MM.1S (cell line): Measurements from ENCODE around the gene YWHAQ.

Experiments
- DNase-seq: peaks from one replicate; pipeline ENCODE4 v3.0.0-alpha.2; 2015
- H2AFZ ChIP-seq: fragments of 300-600 bp; sonication (generic); 2 replicates; pipeline ENCODE4 v1.6.0; 2016; ENCODE audit warnings: antibody characterized with exemption, low read length
- H3F3A ChIP-seq: fragments of 300-600 bp; sonication (generic); 2 replicates; pipeline ENCODE4 v1.6.1; 2016; ENCODE audit warnings: mild to moderate bottlenecking, antibody characterized with exemption, low read length, moderate library complexity, mixed read lengths; ENCODE audit not compliant: insufficient read depth
- H3K27ac ChIP-seq: fragments of 300-600 bp; sonication (generic); 2 replicates; pipeline ENCODE4 v1.5.1; 2016; ENCODE audit warnings: mild to moderate bottlenecking, low read length
- H3K27me3 ChIP-seq: fragments of 300-600 bp; sonication (generic); replicated peaks from 2 replicates; pipeline ENCODE4 v1.6.0; 2016; ENCODE audit warnings: low read length; ENCODE audit not compliant: insufficient read depth
- H3K36me3 ChIP-seq: fragments of 300-600 bp; sonication (generic); replicated peaks from 2 replicates; pipeline ENCODE4 v1.6.1; 2016; ENCODE audit warnings: mild to moderate bottlenecking, low read length, mixed read lengths; ENCODE audit not compliant: insufficient read depth
- H3K4me1 ChIP-seq: fragments of 300-600 bp; sonication (generic); 2 replicates; pipeline ENCODE4 v1.6.1; 2016; ENCODE audit warnings: low read length, mixed read lengths
- H3K4me2 ChIP-seq: fragments of 300-600 bp; sonication (generic); 2 replicates; pipeline ENCODE4 v1.6.0; 2016; ENCODE audit warnings: low read depth, low read length
- H3K4me3 ChIP-seq: fragments of 300-600 bp; sonication (generic); 2 replicates; pipeline ENCODE4 v1.5.1; 2016; ENCODE audit warnings: low read length, mixed read lengths
- H3K79me2 ChIP-seq: fragments of 300-600 bp; sonication (generic); 2 replicates; pipeline ENCODE4 v1.6.1; 2016; ENCODE audit warnings: mixed run types, low read length, mixed read lengths
- H3K9ac ChIP-seq: fragments of 300-600 bp; sonication (generic); 2 replicates; pipeline ENCODE4 v1.6.1; 2016; ENCODE audit warnings: low read length, mixed read lengths
- H3K9me2 ChIP-seq: fragments of 300-600 bp; sonication (generic); replicated peaks from 2 replicates; pipeline ENCODE4 v1.6.1; 2016; ENCODE audit warnings: mild to moderate bottlenecking, low read length, mixed read lengths; ENCODE audit not compliant: insufficient read depth
- H3K9me3 ChIP-seq: fragments of 300-600 bp; sonication (generic); replicated peaks from 2 replicates; pipeline ENCODE4 v1.6.1; 2016; ENCODE audit warnings: mild to moderate bottlenecking, low read length, mixed read lengths; ENCODE audit not compliant: insufficient read depth
- H4K20me1 ChIP-seq: fragments of 300-600 bp; sonication (generic); 2 replicates; pipeline ENCODE4 v1.6.1; 2016; ENCODE audit warnings: mild to moderate bottlenecking, low read length, moderate library complexity, mixed read lengths; ENCODE audit not compliant: insufficient read depth
- CTCF ChIP-seq: fragments of 300-600 bp; sonication (generic); IDR thresholded peaks from 2 replicates; pipeline ENCODE4 v1.5.1; 2016; ENCODE audit warnings: antibody characterized with exemption, low read length, mixed read lengths
- EZH2 ChIP-seq: fragments of 300-600 bp; sonication (generic); optimal IDR thresholded peaks from 2 replicates; pipeline ENCODE3; 2017; ENCODE audit warnings: low read depth, mild to moderate bottlenecking, antibody characterized with exemption, low read length, mixed read lengths
- EZH2phosphoT487 ChIP-seq: fragments of 300-600 bp; sonication (generic); IDR thresholded peaks from 2 replicates; pipeline ENCODE4 v1.6.1; 2018; ENCODE audit warnings: antibody characterized with exemption, low read length

Gene YWHAQ

DNA sequence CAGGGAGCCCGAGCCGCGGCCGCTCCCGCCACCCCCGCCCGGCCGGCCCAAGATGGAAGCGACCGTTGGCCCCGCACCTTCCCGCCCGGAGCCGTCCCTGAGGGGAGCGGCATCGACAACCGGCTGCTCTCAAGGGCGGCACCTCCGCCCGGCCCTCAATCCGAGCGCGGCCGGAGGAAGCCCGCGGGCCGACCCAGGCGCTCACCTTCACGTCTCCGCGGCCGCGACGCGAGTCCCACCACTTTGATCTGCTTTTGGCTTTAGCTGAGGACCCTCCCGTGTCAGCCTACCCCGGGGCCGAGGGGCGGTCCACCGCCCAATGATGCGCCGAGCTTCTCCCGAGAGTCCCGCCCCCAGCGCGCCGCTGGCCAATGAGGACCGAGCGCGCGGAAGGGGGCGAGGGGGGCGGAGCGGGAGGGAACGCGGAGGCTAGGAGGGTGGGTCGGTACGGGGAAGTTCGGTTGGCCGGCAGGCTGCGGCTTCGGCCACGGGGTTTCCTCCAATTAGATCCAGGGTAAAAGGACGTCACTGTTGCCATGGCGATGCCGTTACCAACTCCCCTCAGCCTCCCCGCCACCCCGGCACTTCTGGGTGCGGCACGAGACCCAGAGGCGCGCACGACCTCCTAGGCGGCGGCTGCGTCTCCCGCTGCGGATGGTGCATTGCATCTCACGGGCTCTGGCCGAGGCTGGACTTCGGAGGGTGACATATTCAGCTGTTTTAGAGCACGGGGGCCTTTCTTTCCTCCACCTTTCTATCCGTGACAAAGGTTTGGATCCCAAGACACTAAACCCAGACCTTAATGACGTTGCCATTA lies at the start of gene YWHAQ:
YWHAQ (minus strand) TSS at position 262 of the 817 bp plus-strand sequence. CDS start 545 bp downstream, outside the sequence.
- no peaks in the 10 kb centered on the region for H3K9me3 ChIP-seq
- H3K9ac ChIP-seq: peak within 1 kb of the TSS; percentile 93
- H2AFZ ChIP-seq: peak within 1 kb of the TSS; percentile 86
- 0 out of 2 replicates have a peak, but pooled peaks cover 4% of the 10 kb centered on the region for H3K36me3 ChIP-seq
- peaks cover 45% of the 10 kb centered on the region for H3K79me2 ChIP-seq
- H3K4me2 ChIP-seq: peak within 1 kb of the TSS; percentile 95
- peak within 1 kb of the TSS; percentile 87 for H3K27ac ChIP-seq
- peak; percentile 99 for DNase-seq
- H3K4me3 ChIP-seq: peak within 1 kb of the TSS; percentile 98
- TF ChIP-seq EZH2phosphoT487: no peak
- TF ChIP-seq CTCF: no peak
- no peak for TF ChIP-seq EZH2
- 0 out of 2 replicates have a peak, but pooled peaks cover 7% of the 10 kb centered on the region for H3K4me1 ChIP-seq
- H3K9me2 ChIP-seq: no peaks in the 10 kb centered on the region
- H3F3A ChIP-seq: no peaks in the 10 kb centered on the region
- no peaks in the 10 kb centered on the region for H3K27me3 ChIP-seq
- peaks cover 17% of the 10 kb centered on the region; the same call in 1 of the 2 replicates for H4K20me1 ChIP-seq

GRCh38 chr2:9680082-9680481 lies 49.3 kb upstream of the YWHAQ start:
- TF ChIP-seq CTCF: no peak
- TF ChIP-seq EZH2: no peak
- no peak for TF ChIP-seq EZH2phosphoT487
- no peak for DNase-seq
- Histone ChIP-seq H4K20me1 (no peaks in the 10 kb centered on the region), H3K27me3 (no peaks in the 10 kb centered on the region), H3K79me2 (no peaks in the 10 kb centered on the region), H3K9ac (no peak overlapping the region), H3K9me3 (no peaks in the 10 kb centered on the region), H3K9me2 (no peaks in the 10 kb centered on the region), H3K4me3 (no peak overlapping the region), H3F3A (no peaks in the 10 kb centered on the region), H3K27ac (no peak overlapping the region), H3K4me2 (no peak overlapping the region), H2AFZ (no peak overlapping the region), H3K4me1 (0 out of 2 replicates have a peak, but pooled peaks cover 3% of the 10 kb centered on the region), H3K36me3 (no peaks in the 10 kb centered on the region)

GRCh38 chr2:9679218-9679617 lies 48.4 kb upstream of the YWHAQ start:
- no peak overlapping the region for H3K27ac ChIP-seq
- no peak overlapping the region for H2AFZ ChIP-seq
- H3K9me2 ChIP-seq: no peaks in the 10 kb centered on the region
- H3K4me1 ChIP-seq: 0 out of 2 replicates have a peak, but pooled peaks cover 3% of the 10 kb centered on the region
- H3K27me3 ChIP-seq: no peaks in the 10 kb centered on the region
- no peak overlapping the region for H3K4me3 ChIP-seq
- H3K36me3 ChIP-seq: no peaks in the 10 kb centered on the region
- H3K4me2 ChIP-seq: no peak overlapping the region
- H3K9ac ChIP-seq: no peak overlapping the region
- H3K79me2 ChIP-seq: no peaks in the 10 kb centered on the region
- no peaks in the 10 kb centered on the region for H3F3A ChIP-seq
- no peaks in the 10 kb centered on the region for H3K9me3 ChIP-seq
- no peaks in the 10 kb centered on the region for H4K20me1 ChIP-seq
- TF ChIP-seq CTCF (no peak), EZH2phosphoT487 (no peak), EZH2 (no peak)
- no peak for DNase-seq
